Kidney glomerular epithelial cell (primary cell): ENCODE results near the gene VPS33B.
"Not testable (repeated sequence)": the region's sequence is repeated elsewhere in the genome, so short reads cannot be mapped to it uniquely, and the experiment has no call there.

Experiments
- DNase-seq: peaks from one replicate; lab custom pipeline; 2025; lab: John Stamatoyannopoulos, UW

The VPS33B gene

DNA sequence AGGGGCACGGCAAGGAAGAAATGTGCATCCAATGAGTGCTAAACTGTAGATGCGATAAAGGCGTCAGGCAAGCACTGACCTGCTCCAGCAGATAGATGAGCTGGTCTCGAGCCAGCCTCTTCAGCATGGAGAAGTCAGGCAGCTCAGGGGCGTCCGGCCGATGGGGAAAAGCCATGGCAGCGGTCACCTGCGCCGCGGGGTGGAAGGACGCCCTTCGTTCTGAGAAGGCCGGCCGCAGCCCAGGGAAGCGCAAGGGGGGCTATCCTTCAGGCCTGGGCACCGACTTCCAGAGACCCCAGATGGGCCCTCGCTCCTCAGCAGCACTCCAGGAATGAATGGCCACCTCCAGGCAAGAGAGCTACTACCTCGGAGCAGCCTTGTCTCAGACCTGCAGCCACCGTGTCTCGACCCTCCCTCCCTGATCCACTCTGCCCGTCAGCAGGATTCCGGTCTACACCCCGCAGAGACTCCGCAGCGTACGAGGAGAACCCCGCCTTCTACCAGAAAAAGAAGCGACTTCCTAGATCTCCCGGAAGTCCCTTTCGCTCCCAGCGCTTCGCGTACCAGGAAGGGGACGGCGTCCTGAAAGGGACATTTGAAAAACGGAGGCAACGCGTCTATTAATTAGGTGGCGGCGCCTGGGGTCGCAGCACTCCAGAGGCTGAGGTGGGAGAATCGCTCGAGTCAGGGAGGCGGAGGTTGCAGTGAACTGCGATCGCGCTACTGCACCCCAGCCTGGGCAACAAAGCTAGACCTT lies at the start of gene VPS33B:
Gene VPS33B (minus strand): TSS at position 520 of the 757 bp plus-strand sequence. CDS start 345 bp downstream, at position 175.
- DNase-seq, result peak; percentile 73

DNA sequence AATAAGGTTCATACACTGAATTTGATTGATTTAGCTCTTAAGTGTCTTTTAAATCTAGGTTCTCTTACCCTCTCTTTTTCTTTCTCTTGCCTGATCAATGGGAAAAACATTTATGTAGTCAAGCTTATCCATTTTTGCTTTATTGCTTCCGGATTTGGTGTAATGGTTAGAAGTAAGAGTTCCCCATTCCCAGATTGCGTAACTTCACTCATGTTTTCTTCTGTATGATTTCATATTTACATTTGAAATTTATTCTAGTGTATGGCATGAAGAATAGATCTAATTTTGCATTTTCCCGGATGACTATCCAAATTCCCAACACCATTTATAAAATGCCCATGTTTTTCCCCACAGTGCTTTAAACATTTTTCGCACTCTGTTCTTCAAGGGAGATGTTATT lies 49.8 kb upstream of the VPS33B start:
- no peak for DNase-seq

DNA sequence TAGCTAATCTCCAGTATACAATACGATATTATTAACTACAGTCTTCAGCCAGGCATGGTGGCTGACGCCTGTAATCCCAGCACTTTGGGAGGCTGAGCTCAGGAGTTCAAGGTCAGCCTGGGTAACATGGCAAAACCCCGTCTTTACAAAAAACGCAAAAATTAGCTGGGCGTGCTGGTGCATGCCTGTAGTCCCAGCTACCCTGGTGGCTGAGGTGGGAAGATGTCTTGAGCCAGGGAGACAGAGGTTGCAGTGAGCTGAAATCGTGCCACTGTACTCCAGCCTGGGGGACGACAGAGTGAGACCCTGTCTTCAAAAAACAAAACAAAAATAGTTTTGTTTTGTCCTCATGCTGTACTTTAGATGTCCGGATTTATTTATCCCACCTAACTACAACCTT lies 48.5 kb upstream of the VPS33B start:
- no peak for DNase-seq

DNA sequence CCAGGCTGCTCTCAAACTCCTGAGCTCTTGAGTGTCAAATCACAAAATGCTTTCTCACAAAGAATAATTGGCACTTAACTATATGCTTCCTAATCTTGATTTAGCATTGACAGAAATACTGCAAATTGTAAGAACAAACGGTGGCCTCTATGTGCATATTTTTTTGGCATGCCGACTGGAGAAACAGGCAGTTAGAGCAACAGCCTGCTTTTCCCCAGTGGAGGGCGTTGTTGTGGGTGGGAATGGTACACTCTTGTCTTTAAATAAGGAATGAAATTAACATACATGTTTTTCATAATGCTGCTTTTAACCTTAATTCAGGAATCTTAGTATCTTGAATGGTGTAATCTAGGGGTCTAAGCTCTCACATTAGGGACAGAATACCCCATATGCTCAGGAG lies 46.6 kb upstream of the VPS33B start:
- no peak for DNase-seq

DNA sequence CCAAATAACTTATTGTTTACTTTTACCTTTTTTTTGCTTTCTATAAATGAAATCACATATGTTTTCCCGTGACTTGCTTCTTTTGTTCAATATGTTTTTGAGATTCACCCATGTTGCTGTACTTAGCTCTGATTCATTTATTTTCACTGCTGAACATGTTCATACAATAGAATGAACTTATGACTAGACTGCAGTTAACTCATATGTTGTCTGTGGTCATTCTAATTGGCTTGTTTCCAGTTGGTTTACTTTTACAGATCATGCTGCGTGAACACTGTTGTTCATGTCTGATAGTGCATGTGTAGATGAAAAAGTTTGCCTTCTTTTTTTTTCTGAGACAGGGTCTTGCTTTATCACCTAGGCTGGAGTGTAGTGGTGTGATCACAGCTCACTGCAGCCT lies 46.0 kb upstream of the VPS33B start:
- no peak for DNase-seq

DNA sequence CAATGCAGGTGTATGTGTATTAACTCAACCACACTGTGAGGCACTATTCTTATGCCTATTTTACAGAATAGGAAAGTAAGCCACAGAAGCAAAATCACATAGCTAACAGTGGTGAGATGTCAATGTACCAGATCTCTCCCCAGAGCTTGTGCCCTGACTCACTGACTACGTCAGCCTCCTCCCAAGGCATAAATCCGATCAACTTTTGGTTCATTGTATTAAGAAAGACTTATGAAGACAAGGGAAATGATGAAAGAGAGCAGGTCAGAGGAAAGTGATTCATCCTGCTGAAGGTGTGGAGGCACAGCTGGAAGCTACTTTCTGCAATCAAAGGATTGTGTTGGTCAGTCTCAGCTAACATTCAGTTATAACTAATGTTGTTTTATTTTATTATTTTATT lies 44.6 kb upstream of the VPS33B start:
- no peak for DNase-seq

DNA sequence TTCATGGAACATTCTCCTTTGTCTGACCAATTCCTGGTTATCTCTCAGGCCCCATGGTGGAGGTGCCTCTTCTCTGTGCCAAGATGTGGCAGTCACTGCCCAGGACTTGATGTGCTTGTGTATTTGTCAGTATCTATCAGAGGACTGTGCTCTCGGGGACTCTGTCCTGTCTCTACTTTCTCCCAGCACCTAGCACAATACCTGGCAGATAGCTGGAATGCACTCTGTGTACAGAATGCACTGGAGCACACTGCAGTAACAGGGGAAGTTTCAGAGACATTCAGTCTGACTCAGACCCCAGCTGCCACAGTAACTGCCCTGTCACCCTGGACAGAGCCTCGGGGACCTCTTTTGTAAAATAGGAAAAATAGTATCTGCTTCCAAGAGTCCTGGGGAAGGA lies 43.1 kb upstream of the VPS33B start:
- DNase-seq, result no peak

DNA sequence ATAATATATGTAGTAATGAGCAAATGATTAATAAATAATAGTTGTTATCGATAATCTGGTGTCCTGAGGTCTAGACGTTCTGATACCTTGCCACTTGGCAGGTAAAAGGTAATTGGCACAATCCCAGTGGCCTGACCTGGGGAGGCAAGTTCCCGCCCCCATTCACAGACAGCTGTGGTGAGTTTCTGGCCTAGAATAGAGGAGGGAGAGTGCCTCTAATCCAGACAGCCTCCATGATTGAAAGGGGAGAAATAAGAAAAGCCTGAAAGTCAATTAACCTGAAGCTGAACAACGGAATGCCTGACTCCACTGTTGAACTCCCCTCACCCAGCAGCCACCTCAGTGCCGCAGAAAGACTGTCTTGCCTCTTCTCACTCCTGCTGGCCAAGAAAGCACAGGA lies 39.6 kb upstream of the VPS33B start:
- no peak for DNase-seq

DNA sequence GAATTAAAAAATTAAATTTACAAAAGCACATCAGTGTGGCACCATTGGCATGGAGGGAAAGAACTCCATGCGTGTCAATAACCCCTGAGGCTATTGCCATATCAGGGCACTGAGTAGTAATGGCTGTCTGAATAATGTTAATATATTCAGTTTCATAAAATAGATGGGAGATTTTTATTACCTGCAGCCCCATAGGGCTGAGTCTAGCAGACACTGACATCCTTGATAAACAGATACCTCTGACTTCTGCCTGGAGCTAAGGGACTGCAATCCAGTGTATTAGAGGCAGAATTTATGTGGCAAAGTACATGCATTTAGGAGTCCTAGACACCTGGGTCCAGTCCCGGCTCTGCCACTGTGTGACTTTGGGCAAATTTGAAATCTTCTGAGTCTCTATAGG lies 38.8 kb upstream of the VPS33B start:
- no peak for DNase-seq

DNA sequence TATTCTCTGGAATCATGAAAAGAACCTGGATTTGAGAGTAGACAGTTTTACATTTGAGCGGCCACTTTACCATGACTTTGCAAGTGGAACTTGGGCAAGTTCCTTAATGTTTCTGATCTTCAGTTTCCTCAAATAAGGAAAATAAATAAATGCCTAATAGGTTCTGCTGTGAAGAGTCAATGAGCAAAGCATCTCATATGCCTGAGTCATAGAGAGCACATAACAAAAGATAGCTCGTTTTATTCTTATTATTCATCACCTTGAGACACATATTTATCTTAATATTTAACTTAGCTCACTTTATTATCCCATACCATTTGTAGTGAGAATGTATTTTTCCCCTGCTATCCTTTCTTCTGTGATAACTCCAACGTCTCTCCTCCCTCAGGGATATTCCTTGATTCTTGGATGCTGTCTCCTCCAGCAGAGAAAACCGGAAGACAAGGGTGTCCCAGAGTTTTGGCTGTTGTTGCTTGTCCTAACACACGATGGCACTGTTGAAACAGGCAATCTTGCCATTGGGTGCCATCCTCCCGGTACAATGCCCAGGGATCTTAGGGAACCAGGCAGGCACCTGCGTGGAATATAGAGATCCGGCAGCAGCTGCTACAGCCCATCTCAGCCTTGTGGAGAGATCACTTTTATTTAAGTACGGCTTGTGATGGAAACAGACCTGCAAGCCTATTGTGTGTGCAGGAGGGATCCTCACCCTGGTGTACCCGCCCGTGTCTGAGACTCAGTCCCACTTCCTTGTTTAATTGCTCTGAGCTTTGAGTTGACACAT lies 33.3 kb upstream of the VPS33B start:
- peak; percentile 73 for DNase-seq

DNA sequence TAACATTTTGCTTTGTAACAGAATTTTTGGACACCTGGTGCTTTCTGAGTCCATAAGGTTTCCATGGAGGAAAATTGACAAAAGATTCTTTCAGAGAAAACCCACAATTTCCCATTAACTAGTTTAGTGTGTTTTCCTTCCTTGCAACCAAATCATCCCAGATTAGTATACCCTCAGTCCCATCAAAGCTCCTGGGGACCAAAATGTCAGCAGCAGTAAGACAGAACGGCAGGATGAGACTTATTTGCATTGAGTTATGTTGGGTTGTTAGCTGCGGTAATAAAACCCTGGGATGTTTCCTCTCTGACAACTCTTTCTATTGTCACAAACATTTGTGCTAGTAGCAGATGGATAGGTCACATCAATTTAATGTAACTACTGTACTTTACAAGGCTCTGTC lies 32.4 kb upstream of the VPS33B start:
- DNase-seq, result no peak

DNA sequence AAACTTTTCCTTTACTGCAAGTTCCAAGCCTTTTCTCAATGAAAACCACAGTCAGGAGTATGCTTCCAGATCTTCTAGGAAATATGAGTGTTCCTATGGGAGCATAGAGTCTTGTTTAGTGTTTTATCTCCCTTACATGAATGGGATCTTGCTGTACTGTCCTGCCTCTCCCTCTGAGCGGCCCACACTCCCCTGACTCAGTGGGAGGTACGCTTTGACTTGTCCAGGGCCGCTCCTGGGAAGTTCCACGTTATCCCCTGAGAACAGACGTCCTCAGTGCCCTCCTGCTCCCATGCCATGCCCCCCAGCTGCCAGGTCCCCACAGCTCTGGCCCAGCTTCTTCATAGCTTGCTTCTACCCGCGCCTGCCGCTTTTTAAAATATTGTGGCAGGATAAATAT lies 28.9 kb upstream of the VPS33B start:
- DNase-seq, result no peak

DNA sequence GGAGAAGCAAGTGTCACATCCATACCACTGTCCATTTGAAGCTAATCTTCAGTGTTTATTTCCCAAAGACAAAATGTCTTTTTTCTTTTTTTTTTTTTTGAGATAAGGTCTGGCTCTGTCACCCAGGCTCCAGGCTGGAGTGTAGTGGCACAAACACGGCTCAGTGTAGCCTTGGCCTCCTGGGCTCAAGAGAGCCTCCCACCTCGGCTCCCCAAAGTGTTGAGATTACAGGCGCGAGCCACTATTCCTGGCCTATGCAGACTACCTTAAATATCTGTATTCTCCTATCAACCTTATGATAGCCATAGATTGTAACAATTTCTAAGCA lies 27.7 kb upstream of the VPS33B start:
- DNase-seq, result no peak

DNA sequence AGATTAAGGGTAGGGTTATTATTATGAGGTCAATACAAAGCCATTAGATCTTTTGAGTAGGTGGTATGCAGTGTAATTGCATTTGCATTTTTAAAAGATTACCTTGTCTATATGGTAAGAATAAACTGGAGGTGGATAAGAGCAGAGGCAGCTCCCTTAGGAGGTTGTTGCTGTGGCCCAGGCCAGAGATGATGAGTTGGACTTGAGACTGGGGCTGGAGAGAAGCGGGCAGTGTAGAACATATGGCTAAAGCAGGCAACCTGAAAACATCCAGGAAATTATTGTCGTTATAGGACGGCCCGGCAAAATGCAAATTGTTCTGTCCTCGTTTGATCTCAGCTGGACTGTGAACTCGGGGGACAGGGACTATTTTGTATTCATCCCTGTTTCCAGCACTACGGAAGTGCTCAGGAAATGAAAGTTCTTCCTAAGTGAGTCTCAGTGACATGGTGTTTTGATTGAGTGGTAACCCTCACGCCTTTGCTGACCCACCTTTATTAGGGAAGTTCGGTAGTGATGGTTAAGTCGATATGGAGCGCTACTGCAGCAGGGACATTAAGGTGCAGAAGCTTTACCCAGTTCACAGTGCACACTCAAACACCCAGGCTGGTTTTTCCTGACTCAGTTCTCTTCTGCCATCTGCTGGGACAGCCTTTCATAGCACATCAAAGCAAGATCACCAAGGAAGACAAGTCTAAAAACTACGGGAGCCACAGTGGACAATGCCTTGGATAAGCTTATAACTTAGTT lies 27.2 kb upstream of the VPS33B start:
- peak; percentile 78 for DNase-seq

DNA sequence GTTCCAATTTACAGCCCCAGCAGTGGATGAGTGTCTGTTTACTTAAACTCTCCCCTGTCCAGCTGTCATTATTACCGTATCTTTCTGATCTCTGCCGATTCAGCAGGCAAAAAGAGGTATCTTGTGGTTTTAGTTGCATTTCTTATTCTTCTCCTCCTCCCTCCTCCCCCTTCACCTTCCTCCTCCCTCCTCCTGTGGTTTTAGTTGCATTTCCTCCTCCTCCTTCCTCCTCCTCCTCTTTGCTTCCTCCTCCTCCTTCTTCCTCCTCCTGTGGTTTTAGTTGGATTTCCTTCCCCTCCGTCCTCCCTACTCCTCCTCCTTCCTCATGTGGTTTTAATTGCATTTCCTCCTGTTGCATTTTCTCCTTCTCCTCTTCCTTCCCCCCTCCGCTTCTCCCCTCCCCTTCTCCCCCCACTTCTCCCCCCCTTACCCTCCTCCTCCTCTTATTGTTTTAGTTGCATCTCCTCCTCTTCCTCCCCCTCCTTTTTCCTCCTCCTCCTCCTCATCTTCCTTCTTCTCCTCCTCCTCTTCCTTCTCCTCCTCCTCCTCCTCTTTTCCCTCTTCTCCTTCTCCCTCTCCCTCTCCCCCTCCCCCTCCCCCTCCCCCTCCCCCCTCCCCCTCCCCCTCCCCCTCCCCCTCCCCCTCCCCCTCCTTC lies 25.3 kb upstream of the VPS33B start:
- peak; percentile 2 for DNase-seq

DNA sequence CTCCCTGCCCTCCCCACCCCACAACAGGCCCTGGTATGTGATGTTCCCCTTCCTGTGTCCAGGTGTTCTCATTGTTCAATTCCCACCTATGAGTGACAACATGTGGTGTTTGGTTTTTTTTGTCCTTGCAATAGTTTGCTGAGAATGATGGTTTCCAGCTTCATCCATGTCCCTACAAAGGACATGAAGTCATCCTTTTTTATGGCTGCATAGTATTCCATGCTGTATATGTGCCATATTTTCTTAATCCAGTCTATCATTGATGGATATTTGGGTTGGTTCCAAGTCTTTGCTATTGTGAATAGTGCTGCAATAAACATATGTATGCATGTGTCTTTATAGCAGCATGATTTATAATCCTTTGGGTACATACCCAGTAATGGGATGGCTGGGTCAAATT lies 23.7 kb upstream of the VPS33B start:
- DNase-seq, result not testable (repeated sequence)

DNA sequence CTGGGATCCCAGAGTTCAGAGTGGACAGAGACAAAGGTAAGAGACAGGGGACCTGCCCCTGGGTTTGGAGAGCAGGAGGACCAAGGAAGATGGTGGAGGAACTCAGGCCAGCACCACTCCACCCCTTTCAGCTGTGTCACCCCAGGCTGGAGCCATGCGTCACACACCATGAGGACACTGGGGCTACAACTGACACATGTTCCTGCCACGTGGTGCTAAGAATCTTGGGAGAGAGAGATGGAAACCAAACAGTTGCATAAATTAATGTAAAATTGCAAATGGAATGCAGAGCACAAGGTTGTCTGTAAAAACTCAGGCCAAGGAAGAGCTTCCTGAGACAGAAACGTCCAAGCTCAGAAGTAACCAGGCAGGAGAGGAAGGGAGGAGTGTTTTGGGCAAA lies 22.7 kb upstream of the VPS33B start:
- no peak for DNase-seq

DNA sequence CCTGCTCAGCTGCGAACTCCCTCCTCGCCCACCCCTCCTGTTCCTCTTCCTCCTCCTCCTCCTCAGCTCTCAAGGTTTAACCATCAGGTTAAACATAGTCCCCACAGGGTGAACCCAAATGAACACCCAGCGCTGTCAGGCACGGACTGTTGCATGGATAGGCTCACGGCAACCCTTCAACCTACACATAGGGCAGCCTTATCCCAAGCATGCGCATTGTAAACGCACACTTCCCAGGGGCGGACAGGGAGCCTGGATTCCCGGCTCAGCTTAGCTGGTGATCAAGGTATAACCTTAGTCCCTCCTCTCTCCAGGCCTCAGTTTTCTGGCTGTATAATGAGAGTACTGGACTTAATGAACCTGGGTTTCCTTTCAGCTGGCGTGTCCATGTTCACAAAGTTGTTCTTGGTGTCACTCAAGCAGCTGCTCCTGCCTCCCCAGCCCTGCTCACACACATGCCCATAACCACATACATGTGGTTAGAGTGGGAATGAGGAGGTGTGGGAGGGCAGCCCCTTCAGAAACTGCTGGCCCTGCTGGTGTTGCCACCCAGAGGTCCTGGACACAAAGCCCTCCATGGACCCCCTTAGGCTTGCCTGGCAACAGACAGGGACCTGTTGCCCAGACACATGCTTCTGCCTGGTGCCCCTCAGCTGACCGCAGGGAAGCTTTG lies 20.9 kb upstream of the VPS33B start:
- DNase-seq, result no peak

DNA sequence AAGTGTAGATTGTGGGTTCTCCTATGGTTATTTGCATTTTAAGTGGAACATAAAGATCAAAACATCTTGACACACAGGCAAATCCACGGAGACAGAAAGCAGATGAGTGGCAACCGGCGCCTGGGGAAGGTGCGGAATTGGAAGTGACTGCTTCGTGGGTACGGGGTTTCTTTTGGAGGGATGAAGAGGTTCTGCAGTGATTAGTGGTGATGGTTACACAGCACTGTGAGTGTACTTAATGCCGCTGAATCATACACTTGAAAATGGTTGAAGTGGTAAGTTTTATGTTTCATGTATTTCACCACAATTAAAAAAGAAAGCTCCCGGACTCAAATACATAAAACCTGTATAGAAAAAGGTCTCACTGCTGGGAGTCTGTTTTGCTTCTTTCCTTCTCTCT lies 18.5 kb upstream of the VPS33B start:
- DNase-seq, result no peak

DNA sequence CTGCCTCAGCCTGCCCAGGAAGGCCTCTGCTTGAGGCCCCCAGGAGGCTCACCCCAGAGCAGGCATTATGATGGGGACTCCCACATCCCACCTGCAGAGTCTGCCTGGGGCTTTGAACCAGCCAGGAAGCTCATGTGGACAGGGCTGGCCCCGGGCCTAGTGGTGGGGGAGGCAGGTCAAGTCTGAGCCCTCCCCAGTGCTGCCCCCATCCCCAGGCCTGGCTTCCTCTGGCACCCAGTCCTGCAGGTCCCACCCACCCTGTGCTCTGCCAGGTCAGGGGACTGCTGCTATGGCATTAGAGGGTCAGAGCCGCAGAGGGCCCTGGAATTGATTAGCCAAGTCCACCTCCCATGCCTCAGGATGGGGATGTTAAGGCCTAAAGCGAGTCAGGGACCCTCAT lies 17.6 kb upstream of the VPS33B start:
- no peak for DNase-seq

DNA sequence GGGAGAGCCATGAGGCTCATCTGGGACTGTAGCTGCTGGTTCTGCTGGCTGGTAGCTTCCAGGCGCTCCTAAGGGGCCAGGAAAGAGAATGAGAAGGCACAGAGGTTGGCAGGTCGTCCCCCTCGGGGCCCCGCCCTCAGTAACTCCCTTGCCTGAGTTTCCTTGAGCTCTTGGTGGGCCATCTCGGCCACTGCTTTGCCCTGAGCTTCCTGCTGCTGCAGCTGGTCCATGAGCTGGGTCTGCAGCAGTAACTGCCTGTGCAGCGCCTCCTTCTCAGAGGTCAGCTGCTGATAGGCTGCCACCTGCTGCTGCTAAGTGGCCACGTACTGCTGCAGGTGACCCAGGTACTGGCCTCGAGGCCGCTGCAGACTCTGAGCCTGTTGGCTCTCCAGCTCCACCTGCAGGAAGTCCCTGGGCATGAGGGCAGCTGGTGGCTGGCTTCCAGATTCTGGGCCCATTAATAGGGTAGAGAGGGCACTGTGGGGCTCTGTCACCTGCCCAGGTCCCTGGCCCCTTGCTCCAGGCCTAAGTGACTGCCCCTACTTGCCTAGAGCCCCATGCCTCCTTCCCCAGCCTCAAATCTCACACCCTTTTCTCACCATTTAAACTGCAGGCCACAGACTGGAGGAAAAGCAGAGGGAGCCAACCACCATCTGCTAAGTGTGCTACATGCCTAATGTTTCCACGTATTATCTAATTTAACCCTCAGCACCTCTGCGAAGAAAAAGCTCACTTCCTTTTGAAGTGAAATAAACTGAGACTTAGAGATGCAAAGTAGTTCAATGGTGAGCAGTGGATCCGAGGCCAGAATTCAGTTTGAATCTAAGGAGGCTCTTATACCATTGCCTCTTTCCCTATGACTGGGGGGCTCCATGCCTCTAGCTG lies 10.8 kb upstream of the VPS33B start:
- peak; percentile 28 for DNase-seq
